Panc1 (cell line): ENCODE results near the gene HTATIP2. TPM values are rescaled to one million over a fixed set of nuclear protein-coding genes. Genes with fewer than 3 reads are reported as not detected.

ENCODE experiments used
- ATAC-seq: fragments of 200-7000 bp; cut with Tn5 transposase; 2 replicates; pipeline ENCODE4 v1.9.1; 2020; ENCODE audit warnings: mild to moderate bottlenecking, moderate library complexity
- BruUV-seq: library from RNA; stranded (reverse); fragments of 400-500 nt; replicated peaks from 2 replicates; lab custom pipeline; 2021; lab: Mats Ljungman, UMichigan
- CTCF ChIA-PET: fragments of 300-600 bp; sonication (Branson Sonifier 250); formaldehyde crosslinking; loops from one replicate; lab custom pipeline; 2022; ENCODE audit warnings: antibody characterized with exemption; lab: Charles Lee
- POLR2A ChIA-PET: fragments of 300-600 bp; sonication (Branson Sonifier 250); formaldehyde crosslinking; loops from one replicate; lab custom pipeline; 2022; ENCODE audit warnings: antibody characterized with exemption; lab: Charles Lee
- DNase-seq: peaks from one replicate; pipeline ENCODE4 v3.0.0-alpha.2; 2010; ENCODE audit warnings: low read depth, low spot score
- H3K27ac ChIP-seq: 2 replicates; pipeline ENCODE4 v1.5.1; 2011; ENCODE audit warnings: mild to moderate bottlenecking, low read length, inconsistent platforms
- H3K27me3 ChIP-seq: fragments of 200-500 bp; sonication (Bioruptor generic); 2 replicates; pipeline ENCODE4 v1.6.0; 2014; ENCODE audit warnings: low read length, inconsistent platforms; ENCODE audit not compliant: control insufficient read depth, insufficient read depth
- H3K36me3 ChIP-seq: fragments of 200-500 bp; sonication (Bioruptor generic); 2 replicates; pipeline ENCODE4 v1.5.1; 2014; ENCODE audit warnings: inconsistent platforms, mild to moderate bottlenecking, low read length, moderate library complexity; ENCODE audit not compliant: control insufficient read depth, insufficient read depth
- H3K4me1 ChIP-seq: 2 replicates; pipeline ENCODE4 v1.5.1; 2011; ENCODE audit warnings: inconsistent platforms, mild to moderate bottlenecking, low read length, moderate library complexity; ENCODE audit not compliant: control insufficient read depth, insufficient read depth
- H3K4me3 ChIP-seq, 2 experiments: 2 replicates each; pipeline ENCODE4 v1.5.1; 2011 to 2012; ENCODE audit warnings: low read depth in 2 of 2, low read length in 2 of 2, mild to moderate bottlenecking in 2 of 2, inconsistent platforms in 1 of 2, moderate library complexity in 1 of 2
- H3K9me3 ChIP-seq: fragments of 200-500 bp; sonication (Bioruptor generic); 2 replicates; pipeline ENCODE4 v1.5.1; 2014; ENCODE audit warnings: low read depth, mild to moderate bottlenecking, inconsistent platforms, low read length, moderate library complexity; ENCODE audit not compliant: control insufficient read depth, insufficient read depth
- POLR2AphosphoS5 ChIP-seq: IDR thresholded peaks from 2 replicates; pipeline ENCODE4 v1.6.1; 2012; ENCODE audit warnings: mild to moderate bottlenecking, low read depth, low read length, moderate library complexity
- SIN3A ChIP-seq: IDR thresholded peaks from 2 replicates; pipeline ENCODE4 v1.6.1; 2012; ENCODE audit warnings: low read depth, mild to moderate bottlenecking, low read length, moderate library complexity, borderline replicate concordance; ENCODE audit not compliant: insufficient read depth
- TCF7L2 ChIP-seq: IDR thresholded peaks from 2 replicates; pipeline ENCODE4 v1.6.1; 2011; ENCODE audit warnings: mild to moderate bottlenecking, low read depth, low read length, inconsistent platforms
- in situ Hi-C: cut with HindIII; loops from 2 replicates; pipeline ENCODE4 v1.10.0; 2016; ENCODE audit warnings: low sequenced_read_pairs, low pct_unique_long_range_greater_than_20kb
- intact Hi-C: fragments of 100-400 bp; cut with micrococcal nuclease; formaldehyde crosslinking; loops from one replicate; pipeline ENCODE4 v1.10.0; 2022; ENCODE audit not compliant: unreplicated experiment
- total RNA-seq: library from RNA; stranded (reverse); gene quantifications from one replicate; pipeline ENCODE4 v1.2.1, GENCODE V29; 2021; ENCODE audit not compliant: unreplicated experiment
- TF ChIP-seq, protein P1 (sequence below): fragments of 450-650 bp; IDR thresholded peaks from 2 replicates; pipeline ENCODE4 v1.5.1; 2017; ENCODE audit warnings: mild to moderate bottlenecking
- TF ChIP-seq, protein P2 (sequence below), 2 experiments: IDR thresholded peaks; 2 replicates each; pipeline ENCODE4 v1.6.1; 2011 to 2012; ENCODE audit warnings: low read depth in 2 of 2, control low read depth in 1 of 2, low read length in 1 of 2, mild to moderate bottlenecking in 1 of 2, moderate library complexity in 1 of 2; ENCODE audit not compliant: insufficient read depth in 1 of 2

HTATIP2 gene
- total RNA-seq, 1 experiment from 2014 or later = 68.9 TPM

DNA sequence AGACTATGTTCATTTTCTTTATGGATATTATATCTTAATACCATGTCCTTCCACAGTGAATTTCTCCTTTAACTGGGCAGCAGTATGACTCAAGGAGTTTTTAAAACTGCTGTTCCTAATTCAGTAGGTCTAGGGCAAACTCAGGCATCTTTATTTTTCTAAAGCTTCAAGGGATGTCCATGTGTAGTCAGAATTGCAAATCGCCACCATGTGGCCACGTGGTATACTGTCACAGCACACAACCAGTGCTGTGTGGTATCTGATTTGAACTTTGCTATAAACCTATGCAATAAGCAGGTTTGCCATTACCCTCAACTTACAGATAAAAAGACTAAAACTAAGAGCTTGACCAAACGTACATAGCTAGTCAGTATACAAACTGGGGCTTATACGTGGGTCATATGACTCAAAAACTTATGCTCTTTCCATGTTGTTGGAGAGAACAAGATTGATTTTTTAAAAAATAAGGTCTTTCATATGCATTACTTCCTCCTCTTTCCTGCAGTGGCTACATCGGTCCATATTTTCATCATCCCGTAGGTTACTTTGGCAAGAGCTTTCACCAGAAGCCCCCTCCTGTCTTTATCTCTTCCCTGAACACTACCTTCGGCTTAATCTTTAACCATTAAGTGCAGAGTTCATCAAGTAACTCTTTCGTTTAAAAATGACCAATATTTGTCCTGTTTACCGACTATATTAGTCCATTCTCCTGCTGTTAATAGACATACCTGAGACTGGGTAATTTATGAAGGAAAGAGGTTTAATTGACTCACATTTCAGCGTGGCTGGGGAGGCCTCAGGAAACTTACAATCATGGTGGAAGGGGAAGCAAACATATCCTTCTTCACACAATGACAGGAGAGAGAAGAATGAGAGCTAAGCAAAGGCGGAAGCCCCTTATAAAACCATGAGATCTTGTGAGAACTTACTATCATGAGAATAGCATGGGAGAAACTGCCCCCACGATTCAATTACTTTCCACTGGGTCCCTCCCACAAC lies 8.0 kb upstream of the HTATIP2 start:
- Histone ChIP-seq H3K27me3 (no peaks in the 10 kb centered on the region), H3K9me3 (no peaks in the 10 kb centered on the region), H3K4me3 (no peak overlapping the region), H3K4me1 (peaks cover under 1% of the 10 kb centered on the region), H3K36me3 (no peaks in the 10 kb centered on the region), H3K27ac (no peak overlapping the region)
- in situ Hi-C loops = no loop called here
- CTCF ChIA-PET = interaction anchor here (0.7 to 3.1 kb wide), 3 partner anchors 189 to 228 kb away, joined by 4 to 19 read pairs (median 5); no protein-coding TSS in a partner anchor
- ATAC-seq (peak; percentile 90), DNase-seq (no peak)
- intact Hi-C loops = loop anchor here (10.0 kb wide), 1 partner anchor 411 kb away; no protein-coding TSS in a partner anchor
- BruUV-seq = no TSS peak
- TF ChIP-seq, protein P1, sequence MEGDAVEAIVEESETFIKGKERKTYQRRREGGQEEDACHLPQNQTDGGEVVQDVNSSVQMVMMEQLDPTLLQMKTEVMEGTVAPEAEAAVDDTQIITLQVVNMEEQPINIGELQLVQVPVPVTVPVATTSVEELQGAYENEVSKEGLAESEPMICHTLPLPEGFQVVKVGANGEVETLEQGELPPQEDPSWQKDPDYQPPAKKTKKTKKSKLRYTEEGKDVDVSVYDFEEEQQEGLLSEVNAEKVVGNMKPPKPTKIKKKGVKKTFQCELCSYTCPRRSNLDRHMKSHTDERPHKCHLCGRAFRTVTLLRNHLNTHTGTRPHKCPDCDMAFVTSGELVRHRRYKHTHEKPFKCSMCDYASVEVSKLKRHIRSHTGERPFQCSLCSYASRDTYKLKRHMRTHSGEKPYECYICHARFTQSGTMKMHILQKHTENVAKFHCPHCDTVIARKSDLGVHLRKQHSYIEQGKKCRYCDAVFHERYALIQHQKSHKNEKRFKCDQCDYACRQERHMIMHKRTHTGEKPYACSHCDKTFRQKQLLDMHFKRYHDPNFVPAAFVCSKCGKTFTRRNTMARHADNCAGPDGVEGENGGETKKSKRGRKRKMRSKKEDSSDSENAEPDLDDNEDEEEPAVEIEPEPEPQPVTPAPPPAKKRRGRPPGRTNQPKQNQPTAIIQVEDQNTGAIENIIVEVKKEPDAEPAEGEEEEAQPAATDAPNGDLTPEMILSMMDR = peak; percentile 74
- TF ChIP-seq, protein P2, sequence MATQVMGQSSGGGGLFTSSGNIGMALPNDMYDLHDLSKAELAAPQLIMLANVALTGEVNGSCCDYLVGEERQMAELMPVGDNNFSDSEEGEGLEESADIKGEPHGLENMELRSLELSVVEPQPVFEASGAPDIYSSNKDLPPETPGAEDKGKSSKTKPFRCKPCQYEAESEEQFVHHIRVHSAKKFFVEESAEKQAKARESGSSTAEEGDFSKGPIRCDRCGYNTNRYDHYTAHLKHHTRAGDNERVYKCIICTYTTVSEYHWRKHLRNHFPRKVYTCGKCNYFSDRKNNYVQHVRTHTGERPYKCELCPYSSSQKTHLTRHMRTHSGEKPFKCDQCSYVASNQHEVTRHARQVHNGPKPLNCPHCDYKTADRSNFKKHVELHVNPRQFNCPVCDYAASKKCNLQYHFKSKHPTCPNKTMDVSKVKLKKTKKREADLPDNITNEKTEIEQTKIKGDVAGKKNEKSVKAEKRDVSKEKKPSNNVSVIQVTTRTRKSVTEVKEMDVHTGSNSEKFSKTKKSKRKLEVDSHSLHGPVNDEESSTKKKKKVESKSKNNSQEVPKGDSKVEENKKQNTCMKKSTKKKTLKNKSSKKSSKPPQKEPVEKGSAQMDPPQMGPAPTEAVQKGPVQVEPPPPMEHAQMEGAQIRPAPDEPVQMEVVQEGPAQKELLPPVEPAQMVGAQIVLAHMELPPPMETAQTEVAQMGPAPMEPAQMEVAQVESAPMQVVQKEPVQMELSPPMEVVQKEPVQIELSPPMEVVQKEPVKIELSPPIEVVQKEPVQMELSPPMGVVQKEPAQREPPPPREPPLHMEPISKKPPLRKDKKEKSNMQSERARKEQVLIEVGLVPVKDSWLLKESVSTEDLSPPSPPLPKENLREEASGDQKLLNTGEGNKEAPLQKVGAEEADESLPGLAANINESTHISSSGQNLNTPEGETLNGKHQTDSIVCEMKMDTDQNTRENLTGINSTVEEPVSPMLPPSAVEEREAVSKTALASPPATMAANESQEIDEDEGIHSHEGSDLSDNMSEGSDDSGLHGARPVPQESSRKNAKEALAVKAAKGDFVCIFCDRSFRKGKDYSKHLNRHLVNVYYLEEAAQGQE (IDR thresholded peaks at IDR 0.05; ENCODE audit: insufficient read depth in 1 of 2, low read depth in 2 of 2, low read length in 1 of 2) = no peak
- TF ChIP-seq POLR2AphosphoS5 = no peak
- POLR2A ChIA-PET = no interaction called here

DNA sequence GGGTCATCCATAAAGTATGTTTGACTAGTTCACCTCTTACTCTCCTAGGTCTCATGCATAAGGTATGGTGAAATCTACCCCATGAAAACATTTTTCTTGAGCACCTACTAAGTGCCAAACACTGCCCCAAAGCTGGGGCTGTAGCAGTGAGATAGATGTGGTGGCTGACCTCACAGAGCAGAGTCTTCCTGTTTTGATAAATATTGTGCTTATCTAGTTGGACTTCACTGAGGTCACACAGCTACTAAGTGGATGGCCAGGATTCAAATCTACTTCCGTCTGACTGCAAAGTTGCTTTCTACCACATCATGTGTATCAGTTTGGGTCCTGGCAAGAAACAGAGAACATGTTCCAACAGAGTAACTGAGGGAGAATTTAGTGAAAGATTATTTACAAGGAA lies 6.4 kb upstream of the HTATIP2 start:
- Histone ChIP-seq H3K4me3 (no peak overlapping the region), H3K27ac (no peak overlapping the region), H3K36me3 (no peaks in the 10 kb centered on the region), H3K9me3 (no peaks in the 10 kb centered on the region), H3K27me3 (no peaks in the 10 kb centered on the region), H3K4me1 (peaks cover 4% of the 10 kb centered on the region)
- in situ Hi-C loops (no loop called here), intact Hi-C loops (loop anchor here (10.0 kb wide), 1 partner anchor 412 kb away; no protein-coding TSS in a partner anchor)
- DNase-seq = no peak
- POLR2A ChIA-PET = no interaction called here
- TF ChIP-seq SIN3A = no peak
- TF ChIP-seq, protein P1 = no peak
- no peak for TF ChIP-seq POLR2AphosphoS5
- no peak for TF ChIP-seq TCF7L2
- TF ChIP-seq, protein P2 (IDR thresholded peaks at IDR 0.05; ENCODE audit: insufficient read depth in 1 of 2, low read depth in 2 of 2, low read length in 1 of 2) = no peak
- CTCF ChIA-PET = no interaction called here
- no peak for ATAC-seq
- BruUV-seq = no TSS peak
